ENCODE data around the gene SUGCT.

The SUGCT gene

DNA sequence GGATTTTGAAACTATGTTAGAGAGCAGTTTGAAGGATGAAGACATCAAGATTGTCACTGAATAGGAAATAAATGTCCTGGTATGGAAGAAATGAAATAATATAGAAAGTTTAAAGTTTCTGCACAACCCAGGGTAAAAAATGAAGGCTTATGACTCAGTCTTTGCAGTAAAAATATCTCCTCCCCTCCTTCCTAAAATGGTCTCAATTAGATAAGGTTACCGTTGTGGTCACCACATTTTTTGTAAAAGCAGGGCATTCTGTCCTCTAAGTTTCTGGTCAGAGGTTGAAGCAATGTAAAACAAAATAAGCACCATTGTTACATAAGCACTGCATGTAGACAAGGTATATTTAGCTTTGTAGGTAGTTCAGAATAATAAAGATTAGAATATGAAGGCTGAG is 403.5 kb downstream of the SUGCT start:
- no peak for DNase-seq
- Histone ChIP-seq H3K27me3 (replicated peaks) (no peaks in the 10 kb centered on the region), H3K4me3 (ENCODE audit: low read depth, low read length) (no peak overlapping the region), H3K36me3 (replicated peaks) (no peaks in the 10 kb centered on the region), H3K27ac (no peak overlapping the region)
- TF ChIP-seq, protein P1, sequence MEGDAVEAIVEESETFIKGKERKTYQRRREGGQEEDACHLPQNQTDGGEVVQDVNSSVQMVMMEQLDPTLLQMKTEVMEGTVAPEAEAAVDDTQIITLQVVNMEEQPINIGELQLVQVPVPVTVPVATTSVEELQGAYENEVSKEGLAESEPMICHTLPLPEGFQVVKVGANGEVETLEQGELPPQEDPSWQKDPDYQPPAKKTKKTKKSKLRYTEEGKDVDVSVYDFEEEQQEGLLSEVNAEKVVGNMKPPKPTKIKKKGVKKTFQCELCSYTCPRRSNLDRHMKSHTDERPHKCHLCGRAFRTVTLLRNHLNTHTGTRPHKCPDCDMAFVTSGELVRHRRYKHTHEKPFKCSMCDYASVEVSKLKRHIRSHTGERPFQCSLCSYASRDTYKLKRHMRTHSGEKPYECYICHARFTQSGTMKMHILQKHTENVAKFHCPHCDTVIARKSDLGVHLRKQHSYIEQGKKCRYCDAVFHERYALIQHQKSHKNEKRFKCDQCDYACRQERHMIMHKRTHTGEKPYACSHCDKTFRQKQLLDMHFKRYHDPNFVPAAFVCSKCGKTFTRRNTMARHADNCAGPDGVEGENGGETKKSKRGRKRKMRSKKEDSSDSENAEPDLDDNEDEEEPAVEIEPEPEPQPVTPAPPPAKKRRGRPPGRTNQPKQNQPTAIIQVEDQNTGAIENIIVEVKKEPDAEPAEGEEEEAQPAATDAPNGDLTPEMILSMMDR (IDR thresholded peaks at IDR 0.05; ENCODE audit: low read depth, low read length, missing control alignments): no peak
- in situ Hi-C loops (cut with HindIII; ENCODE audit: low pct_ligation_motif_present, low sequenced_read_pairs): no loop called here

DNA sequence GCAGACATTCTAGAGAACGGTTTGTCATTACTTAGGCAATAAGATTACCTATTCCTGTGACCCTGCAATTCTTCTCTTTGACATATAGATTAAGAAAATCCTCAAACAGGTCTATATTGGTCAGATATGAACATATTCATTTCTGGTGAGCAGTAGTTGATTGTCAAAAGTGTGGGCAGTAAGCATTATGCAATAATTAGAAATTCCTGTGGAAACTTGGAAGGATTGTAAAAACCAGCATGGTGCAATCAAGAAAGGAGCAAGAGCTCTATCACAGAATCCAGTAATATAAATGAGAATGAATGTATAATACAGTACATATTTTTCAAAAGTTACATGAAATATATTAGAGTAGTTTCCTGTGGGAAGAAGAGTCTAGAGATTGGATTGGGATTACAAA is 406.5 kb downstream of the SUGCT start:
- in situ Hi-C loops (cut with HindIII; ENCODE audit: low pct_ligation_motif_present, low sequenced_read_pairs): no loop called here
- H3K27me3 ChIP-seq (replicated peaks): no peaks in the 10 kb centered on the region
- H3K36me3 ChIP-seq (replicated peaks): no peaks in the 10 kb centered on the region
- no peak overlapping the region for H3K27ac ChIP-seq
- TF ChIP-seq, protein P1 (IDR thresholded peaks at IDR 0.05; ENCODE audit: low read depth, low read length, missing control alignments): no peak
- no peak overlapping the region for H3K4me3 ChIP-seq (ENCODE audit: low read depth, low read length)
- DNase-seq: no peak

DNA sequence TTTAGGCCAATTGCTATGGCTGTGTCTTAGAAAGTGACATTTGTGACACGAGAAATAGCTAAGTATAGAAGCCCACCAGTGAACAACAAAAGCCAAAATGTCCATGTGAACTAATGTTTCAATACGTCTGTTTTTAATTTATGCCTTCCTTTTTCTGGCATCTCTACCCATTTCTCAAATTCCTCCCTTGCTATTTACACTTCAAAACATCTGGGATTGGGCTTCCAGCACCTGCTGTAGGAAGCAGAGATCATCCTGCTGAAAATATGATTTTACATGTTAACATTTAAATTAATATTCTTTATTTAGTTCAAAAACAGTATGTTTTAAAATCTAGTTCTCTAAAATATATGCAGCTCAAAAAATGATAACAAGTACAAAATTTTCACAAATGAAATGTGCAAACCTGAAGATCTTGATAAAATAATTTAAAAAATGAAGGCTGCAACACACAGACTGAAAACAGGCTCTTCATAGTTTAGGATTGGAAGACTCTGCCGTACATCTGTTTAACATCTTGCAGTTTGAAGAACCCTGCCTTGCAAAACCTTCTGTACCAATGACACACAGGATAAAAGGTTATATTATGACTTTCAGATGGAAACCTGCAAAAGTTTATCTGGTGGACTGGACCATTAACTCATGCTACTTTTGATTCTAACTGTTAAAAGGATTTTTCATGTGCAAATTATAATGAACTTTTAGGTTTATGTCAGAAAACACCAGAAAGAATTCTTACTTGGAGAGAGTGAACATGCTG is 408.4 kb downstream of the SUGCT start:
- Histone ChIP-seq H3K27ac (no peak overlapping the region), H3K36me3 (replicated peaks) (no peaks in the 10 kb centered on the region), H3K27me3 (replicated peaks) (no peaks in the 10 kb centered on the region), H3K4me3 (ENCODE audit: low read depth, low read length) (no peak overlapping the region)
- no peak for DNase-seq
- in situ Hi-C loops (cut with HindIII; ENCODE audit: low pct_ligation_motif_present, low sequenced_read_pairs): no loop called here
- TF ChIP-seq, protein P1 (IDR thresholded peaks at IDR 0.05; ENCODE audit: low read depth, low read length, missing control alignments): no peak

DNA sequence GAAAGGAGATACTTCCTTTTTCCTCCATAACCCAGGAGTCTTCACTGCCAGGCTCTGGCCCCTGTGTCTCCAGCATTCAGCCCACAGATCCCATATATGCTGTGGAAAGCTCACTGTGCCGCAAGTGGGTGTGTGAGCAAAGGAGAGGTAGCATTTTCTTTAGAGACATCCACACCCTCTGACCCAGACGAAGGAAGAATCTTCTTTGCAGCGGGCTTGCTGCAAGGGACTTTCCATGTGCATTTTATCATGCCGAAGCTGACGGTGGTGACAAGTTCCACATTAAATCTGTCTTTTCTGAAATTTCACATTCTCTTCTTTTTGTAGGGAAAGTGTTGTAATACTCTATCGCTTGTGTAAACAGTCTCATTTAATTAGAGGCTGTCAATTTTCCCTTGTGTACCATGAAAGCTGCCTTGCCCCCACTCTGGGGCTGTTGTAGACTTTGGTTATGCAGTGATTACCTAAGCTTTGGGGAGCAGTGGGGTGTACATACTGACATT is 409.5 kb downstream of the SUGCT start:
- DNase-seq: no peak
- TF ChIP-seq, protein P1 (IDR thresholded peaks at IDR 0.05; ENCODE audit: low read depth, low read length, missing control alignments): no peak
- H3K36me3 ChIP-seq (replicated peaks): no peaks in the 10 kb centered on the region
- no peak overlapping the region for H3K4me3 ChIP-seq (ENCODE audit: low read depth, low read length)
- in situ Hi-C loops (cut with HindIII; ENCODE audit: low pct_ligation_motif_present, low sequenced_read_pairs): no loop called here
- no peaks in the 10 kb centered on the region for H3K27me3 ChIP-seq (replicated peaks)
- H3K27ac ChIP-seq: no peak overlapping the region

DNA sequence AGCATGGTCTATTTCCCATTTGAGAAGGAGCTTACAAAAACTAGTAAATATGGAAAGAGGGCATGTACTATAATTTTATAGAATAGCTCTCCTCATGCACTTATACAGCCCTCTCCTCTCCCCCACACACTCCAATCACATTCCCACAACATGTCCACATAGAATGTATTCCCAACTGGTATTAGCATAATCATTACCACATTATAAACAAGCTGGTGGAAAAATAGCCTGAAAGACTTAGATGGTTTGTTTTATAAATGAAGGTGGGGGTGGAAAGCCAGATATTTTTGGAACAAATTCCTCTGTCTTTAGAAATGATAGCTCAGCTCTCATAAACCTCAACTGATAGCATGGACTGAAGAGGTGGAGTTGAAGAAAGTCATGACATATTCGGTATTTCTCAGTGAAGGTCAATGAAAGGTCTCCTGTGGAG is 410.1 kb downstream of the SUGCT start:
- TF ChIP-seq, protein P1 (IDR thresholded peaks at IDR 0.05; ENCODE audit: low read depth, low read length, missing control alignments): no peak
- Histone ChIP-seq H3K27ac (no peak overlapping the region), H3K27me3 (replicated peaks) (no peaks in the 10 kb centered on the region), H3K4me3 (ENCODE audit: low read depth, low read length) (no peak overlapping the region), H3K36me3 (replicated peaks) (no peaks in the 10 kb centered on the region)
- in situ Hi-C loops (cut with HindIII; ENCODE audit: low pct_ligation_motif_present, low sequenced_read_pairs): no loop called here
- no peak for DNase-seq
